GM18505 (cell line): ENCODE measurements around the gene RPS2.
"Not testable (repeated sequence)": the region's sequence is repeated elsewhere in the genome, so short reads cannot be mapped to it uniquely, and the experiment has no call there.

Experiments used
- ATAC-seq: cut with Tn5 transposase; IDR thresholded peaks from one replicate; pipeline ENCODE4 v1.9.1; 2021; ENCODE audit not compliant: unreplicated experiment
- POLR2A ChIP-seq: IDR thresholded peaks from 4 replicates; pipeline ENCODE4 v1.6.1; 2011; ENCODE audit warnings: borderline replicate concordance; ENCODE audit not compliant: insufficient read depth, insufficient read length; ENCODE audit errors: extremely low read depth

RPS2 gene

GRCh38 chr16:1942810-1943726, 21.6 kb downstream of the RPS2 start, which contains the start of gene MSRB1:
Gene MSRB1 (minus strand): TSS chr16:1943199. CDS start chr16:1943156, 43 bp downstream.
- peak; percentile 90 for ATAC-seq
- peak; percentile 84 for TF ChIP-seq POLR2A

DNA sequence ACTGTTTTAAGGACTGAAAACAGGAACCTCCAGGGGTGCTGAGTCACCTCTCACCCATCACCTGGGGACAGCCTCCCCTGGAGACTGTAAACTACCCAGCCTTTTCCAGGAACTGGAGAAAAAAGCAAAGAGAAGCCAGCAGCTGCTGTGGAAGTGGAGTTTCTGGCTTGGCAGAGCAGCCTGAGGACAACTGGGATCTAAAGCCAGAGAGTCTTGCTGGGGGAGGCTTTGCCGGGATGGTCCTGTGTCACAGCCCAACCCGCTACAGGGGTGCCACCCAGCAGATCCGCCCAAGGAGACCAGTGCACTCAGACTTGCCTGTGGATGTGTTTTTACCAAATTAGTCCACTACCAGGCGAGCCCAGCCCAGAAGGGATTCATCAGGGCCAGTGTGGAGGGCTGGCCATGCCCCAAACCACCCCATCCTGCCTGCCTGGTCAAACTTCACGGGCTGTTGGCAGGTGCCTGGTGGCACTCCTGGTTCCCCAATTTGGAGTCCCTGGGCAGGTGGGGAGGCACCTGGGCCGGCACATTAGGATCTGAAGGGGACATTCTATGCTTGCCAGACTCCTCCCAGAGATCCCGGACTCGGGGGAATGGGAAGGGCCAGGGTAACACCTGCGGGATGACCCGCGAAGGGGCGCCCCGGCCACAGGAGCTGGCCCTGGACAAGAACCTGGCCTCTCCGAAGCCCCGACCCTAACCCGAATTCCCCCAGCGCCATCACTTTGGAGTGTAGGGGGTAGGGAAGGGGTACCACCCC, 22.4 kb downstream of the RPS2 start:
- no peak for TF ChIP-seq POLR2A
- no peak for ATAC-seq

GRCh38 chr16:1941162-1942046, 23.2 kb downstream of the RPS2 start:
- TF ChIP-seq POLR2A, result no peak
- no peak for ATAC-seq

DNA sequence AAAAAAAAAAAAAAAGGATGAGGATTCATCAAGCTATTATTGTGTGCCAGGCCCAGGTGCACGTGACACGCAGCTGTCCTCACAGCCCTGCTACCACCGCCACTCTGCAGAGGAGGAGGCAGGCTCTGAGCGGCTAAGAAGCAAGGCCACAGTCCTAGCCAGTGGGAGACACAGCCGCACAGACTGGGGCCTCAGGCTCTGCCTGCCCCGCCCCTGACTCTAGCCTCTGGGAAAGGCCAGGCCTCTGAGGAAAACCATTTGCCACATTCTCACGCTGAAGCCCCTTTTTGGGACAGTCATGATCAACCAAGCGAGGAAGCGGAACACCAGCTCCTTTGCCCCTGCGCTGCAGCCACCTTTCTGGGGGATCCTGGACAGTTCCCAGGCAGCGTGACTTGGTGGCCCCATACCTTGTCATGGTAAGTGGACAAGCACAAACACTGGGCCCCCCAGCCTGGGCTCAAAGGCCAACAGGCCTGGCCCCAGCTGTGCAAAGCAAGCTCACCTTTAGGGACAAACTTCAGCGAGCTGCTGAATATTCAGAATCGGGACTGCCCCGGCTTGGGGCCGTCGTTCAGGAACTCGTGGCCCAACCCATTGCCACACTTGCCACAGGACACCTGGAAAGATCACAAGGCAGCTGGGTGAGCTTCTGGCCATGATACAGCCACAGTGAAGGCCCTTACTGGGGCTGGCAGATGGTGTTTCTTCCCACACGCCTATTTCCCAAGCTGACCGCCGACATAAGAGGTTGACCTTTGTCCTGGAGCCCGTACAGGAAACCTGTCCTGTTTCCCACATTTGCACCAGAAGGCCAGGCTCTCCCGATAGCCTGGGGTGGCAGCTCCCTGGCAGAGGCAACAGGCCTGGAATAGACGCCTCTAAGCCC, 24.1 kb downstream of the RPS2 start:
- TF ChIP-seq POLR2A, result no peak
- ATAC-seq, result no peak

DNA sequence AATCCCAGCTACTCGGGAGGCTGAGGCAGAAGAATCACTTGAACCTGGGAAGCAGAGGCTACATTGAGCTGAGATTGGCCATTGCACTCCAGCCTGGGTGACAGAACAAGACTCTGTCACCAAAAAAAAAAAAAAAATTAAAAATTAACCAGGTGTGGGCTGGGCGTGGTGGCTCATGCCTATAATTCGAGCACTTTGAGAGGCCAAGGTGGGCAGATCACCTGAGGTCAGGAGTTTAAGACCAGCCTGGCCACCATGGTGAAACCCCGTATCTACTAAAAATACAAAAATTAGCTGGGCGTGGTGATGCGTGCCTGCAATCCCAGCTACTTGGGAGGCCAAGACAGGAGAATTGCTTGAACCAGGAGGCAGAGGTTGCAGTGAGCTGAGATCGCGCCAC, 24.8 kb downstream of the RPS2 start:
- not testable (repeated sequence) for ATAC-seq

DNA sequence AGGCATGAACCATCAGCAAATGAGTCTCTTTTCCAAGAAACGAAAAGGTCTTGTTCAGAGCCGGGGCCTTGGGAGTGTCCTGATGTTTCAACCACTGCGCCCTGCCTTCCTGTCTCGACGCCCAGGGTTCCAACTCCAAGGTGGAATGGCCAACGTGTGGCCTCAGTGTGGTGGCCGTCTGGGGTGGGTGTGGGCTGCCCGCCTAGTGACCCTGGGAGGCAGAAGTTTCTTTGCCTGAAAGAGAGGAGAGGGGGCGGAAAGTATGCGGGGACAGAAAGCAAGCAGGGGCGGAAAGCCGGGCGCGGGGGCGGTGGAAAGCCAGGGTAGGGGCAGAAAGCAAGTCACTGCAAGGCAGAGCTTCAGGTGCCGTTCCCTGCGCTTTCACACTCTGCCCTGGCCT, 25.7 kb downstream of the RPS2 start:
- ATAC-seq, result no peak
- TF ChIP-seq POLR2A, result no peak

DNA sequence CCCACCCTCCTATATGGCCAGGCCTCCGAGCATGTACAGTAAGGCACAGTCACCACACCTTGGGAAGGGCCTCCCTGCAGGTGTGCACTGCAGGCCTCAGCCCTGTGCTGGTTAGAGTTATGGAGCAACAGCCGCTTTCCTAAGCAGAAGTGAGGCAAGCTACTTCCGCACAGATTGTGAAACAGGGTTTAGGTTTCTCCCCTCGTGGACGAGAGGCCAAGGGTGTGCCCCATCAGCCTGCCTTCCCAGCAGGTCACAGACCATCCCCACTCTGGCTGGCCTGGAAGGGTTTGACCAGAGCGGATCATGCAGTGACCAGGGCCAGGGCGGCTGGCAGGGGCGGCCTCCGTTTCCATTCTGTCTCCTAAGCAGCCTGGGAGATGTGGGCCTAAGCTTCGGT, 26.3 kb downstream of the RPS2 start:
- TF ChIP-seq POLR2A, result no peak

DNA sequence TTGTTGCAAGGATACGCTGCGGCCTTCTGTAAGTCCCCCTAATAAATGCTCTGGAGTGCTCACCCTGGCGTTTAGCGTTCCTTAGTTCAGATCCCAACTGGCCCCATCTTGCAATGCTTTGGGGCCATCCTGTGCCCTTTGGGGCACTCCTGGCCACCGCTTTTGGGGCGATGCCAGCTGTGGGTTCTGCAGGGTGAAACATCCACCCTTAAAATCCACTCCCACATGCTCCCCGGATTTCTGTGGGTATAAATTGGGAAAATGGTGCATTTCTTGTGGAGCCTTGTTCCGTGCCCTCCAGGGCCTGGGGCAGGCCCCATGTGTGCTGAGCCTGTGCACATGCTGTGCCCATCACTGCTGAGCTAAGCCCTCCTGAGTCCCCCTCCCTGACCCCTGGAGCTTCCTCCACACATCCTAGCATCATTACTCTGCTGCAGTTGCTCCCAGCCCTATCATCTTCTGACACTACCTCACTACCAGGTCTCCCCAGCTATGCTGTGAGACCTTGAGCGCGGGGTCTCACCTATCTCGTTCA, 27.6 kb downstream of the RPS2 start:
- no peak for ATAC-seq

More for the DNA sequence above, 26.3 kb downstream of the RPS2 start:
- ATAC-seq, result no peak

GRCh38 chr16:1933097-1933661, 31.4 kb downstream of the RPS2 start:
- TF ChIP-seq POLR2A, result no peak
- ATAC-seq, result no peak

More for the DNA sequence above, 27.6 kb downstream of the RPS2 start:
- no peak for TF ChIP-seq POLR2A

- no peak for TF ChIP-seq POLR2A
- no peak for ATAC-seq
Observed at GRCh38 chr16:1932050-1933028, 32.3 kb downstream of the RPS2 start.

DNA sequence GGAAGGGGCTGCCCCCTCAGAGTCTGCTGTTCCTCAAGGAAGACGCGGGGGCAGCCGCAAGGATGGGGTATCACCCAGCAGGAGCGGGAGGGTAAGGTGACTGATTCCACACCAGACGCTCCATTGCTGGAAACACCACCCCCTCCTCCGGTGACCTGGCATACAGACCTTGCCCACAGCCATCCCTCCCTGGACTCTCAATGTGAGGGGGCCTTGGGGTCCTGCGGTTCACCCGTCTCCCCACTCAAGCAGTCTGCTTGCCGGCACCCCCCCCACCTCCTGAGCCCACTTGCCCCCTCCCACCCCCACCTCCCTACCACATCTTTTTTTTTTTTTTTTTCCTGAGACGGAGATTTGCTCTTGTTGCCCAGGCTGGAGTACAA, 34.3 kb downstream of the RPS2 start:
- no peak for TF ChIP-seq POLR2A
- no peak for ATAC-seq
